ENCODE data around the gene METTL26.

GRCh38 chr16:606656-607307, 29.3 kb downstream of the METTL26 start:
- TF ChIP-seq CTCF (IDR thresholded peaks at IDR 0.05; ENCODE audit: insufficient read depth, low read length, poor library complexity, severe bottlenecking) (no peak), EZH2phosphoT487 (conservative IDR thresholded peaks at IDR 0.05; ENCODE audit: low read length) (no peak)
